OCI-LY1 (cell line): Measurements from ENCODE around the gene PHF19.

Source experiments
- H2AFZ ChIP-seq: fragments of 200-600 bp; sonication (generic), shearing (Covaris generic); 2 replicates; pipeline ENCODE4 v1.6.0; 2014; ENCODE audit warnings: antibody characterized with exemption, mild to moderate bottlenecking, low read length
- H3F3A ChIP-seq: fragments of 200-600 bp; sonication (generic), shearing (Covaris generic); 2 replicates; pipeline ENCODE4 v1.6.0; 2014; ENCODE audit warnings: mild to moderate bottlenecking, antibody characterized with exemption, low read length, moderate library complexity; ENCODE audit not compliant: insufficient read depth
- H3K27ac ChIP-seq: fragments of 200-600 bp; sonication (generic); 2 replicates; pipeline ENCODE4 v1.5.1; 2014; ENCODE audit warnings: low read length, mixed run types, mild to moderate bottlenecking, low read depth; ENCODE audit not compliant: poor library complexity, severe bottlenecking
- H3K27me3 ChIP-seq: fragments of 200-600 bp; sonication (generic); 2 replicates; pipeline ENCODE4 v1.6.0; 2014; ENCODE audit warnings: antibody characterized with exemption, mild to moderate bottlenecking, low read length, moderate library complexity; ENCODE audit not compliant: insufficient read depth
- H3K36me3 ChIP-seq: fragments of 200-600 bp; sonication (generic); 2 replicates; pipeline ENCODE4 v1.6.1; 2014; ENCODE audit warnings: mild to moderate bottlenecking, antibody characterized with exemption, low read length, moderate library complexity, mixed read lengths; ENCODE audit not compliant: insufficient read depth
- H3K4me1 ChIP-seq: fragments of 200-600 bp; sonication (generic); 2 replicates; pipeline ENCODE4 v1.5.1; 2014; ENCODE audit warnings: mild to moderate bottlenecking, low read length, moderate library complexity; ENCODE audit not compliant: insufficient read depth, severe bottlenecking
- H3K4me2 ChIP-seq: fragments of 200-600 bp; sonication (generic), shearing (Covaris generic); 2 replicates; pipeline ENCODE4 v1.6.1; 2014; ENCODE audit warnings: low read length
- H3K4me3 ChIP-seq: fragments of 200-600 bp; sonication (generic); 2 replicates; pipeline ENCODE4 v1.5.1; 2014; ENCODE audit warnings: low read length, low read depth, mild to moderate bottlenecking, mixed read lengths; ENCODE audit not compliant: poor library complexity, severe bottlenecking
- H3K79me2 ChIP-seq: fragments of 200-600 bp; shearing (Covaris generic); 2 replicates; pipeline ENCODE4 v1.6.1; 2016; ENCODE audit warnings: mixed run types, low read length, mixed read lengths; ENCODE audit not compliant: insufficient read depth
- H3K9ac ChIP-seq: fragments of 200-600 bp; sonication (generic), shearing (Covaris generic); 2 replicates; pipeline ENCODE4 v1.6.1; 2014; ENCODE audit warnings: mild to moderate bottlenecking, low read length, mixed read lengths
- H3K9me2 ChIP-seq: fragments of 200-600 bp; sonication (generic), shearing (Covaris generic); 2 replicates; pipeline ENCODE4 v1.6.1; 2014; ENCODE audit warnings: low read depth, mild to moderate bottlenecking, low read length, mixed read lengths
- H3K9me3 ChIP-seq: fragments of 200-600 bp; shearing (Covaris generic); 2 replicates; pipeline ENCODE4 v1.6.1; 2014; ENCODE audit warnings: low read length, mixed read lengths
- H4K20me1 ChIP-seq: fragments of 200-600 bp; sonication (generic), shearing (Covaris generic); 2 replicates; pipeline ENCODE4 v1.6.0; 2016; ENCODE audit warnings: mild to moderate bottlenecking, low read length; ENCODE audit not compliant: insufficient read depth
- EZH2 ChIP-seq: fragments of 200-600 bp; sonication (generic), shearing (Covaris generic); IDR thresholded peaks from 2 replicates; pipeline ENCODE4 v1.8.0; 2017; ENCODE audit warnings: borderline replicate concordance, mixed run types, mild to moderate bottlenecking, antibody characterized with exemption, low read length, moderate library complexity, mixed read lengths
- TF ChIP-seq, protein P1 (sequence below): fragments of 200-600 bp; sonication (generic), shearing (Covaris generic); IDR thresholded peaks from 2 replicates; pipeline ENCODE4 v1.5.1; 2017; ENCODE audit warnings: mild to moderate bottlenecking, antibody characterized with exemption, low read length, moderate library complexity, mixed read lengths

The PHF19 gene

DNA sequence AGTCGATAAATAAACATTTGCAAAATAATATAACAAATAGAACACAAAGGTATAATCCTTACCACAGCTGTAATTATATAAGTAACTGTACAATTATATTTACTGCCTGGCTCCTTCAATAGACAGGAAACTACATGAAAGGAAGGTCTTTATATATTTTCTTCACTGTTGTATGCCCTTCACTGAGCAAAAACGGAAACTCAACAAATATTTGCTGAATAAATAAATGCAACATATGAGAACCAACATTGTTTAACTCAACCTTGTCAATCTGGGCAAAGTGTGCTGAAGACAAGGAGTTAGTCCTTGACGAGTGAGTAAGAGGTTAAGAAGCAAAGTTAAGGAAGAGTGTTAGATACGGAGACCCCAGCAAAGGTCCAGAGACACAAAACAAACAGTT, 56.9 kb downstream of the PHF19 start:
- Histone ChIP-seq H3K9ac (no peak overlapping the region), H3K27ac (no peak overlapping the region), H3K9me3 (no peaks in the 10 kb centered on the region), H3K36me3 (peaks cover 82% of the 10 kb centered on the region), H3K4me2 (no peak overlapping the region), H3K79me2 (no peaks in the 10 kb centered on the region), H3K4me1 (no peaks in the 10 kb centered on the region), H2AFZ (no peak overlapping the region), H4K20me1 (no peaks in the 10 kb centered on the region), H3K27me3 (no peaks in the 10 kb centered on the region), H3F3A (no peaks in the 10 kb centered on the region), H3K4me3 (no peak overlapping the region), H3K9me2 (no peaks in the 10 kb centered on the region)
- no peak for TF ChIP-seq EZH2
- TF ChIP-seq, protein P1, sequence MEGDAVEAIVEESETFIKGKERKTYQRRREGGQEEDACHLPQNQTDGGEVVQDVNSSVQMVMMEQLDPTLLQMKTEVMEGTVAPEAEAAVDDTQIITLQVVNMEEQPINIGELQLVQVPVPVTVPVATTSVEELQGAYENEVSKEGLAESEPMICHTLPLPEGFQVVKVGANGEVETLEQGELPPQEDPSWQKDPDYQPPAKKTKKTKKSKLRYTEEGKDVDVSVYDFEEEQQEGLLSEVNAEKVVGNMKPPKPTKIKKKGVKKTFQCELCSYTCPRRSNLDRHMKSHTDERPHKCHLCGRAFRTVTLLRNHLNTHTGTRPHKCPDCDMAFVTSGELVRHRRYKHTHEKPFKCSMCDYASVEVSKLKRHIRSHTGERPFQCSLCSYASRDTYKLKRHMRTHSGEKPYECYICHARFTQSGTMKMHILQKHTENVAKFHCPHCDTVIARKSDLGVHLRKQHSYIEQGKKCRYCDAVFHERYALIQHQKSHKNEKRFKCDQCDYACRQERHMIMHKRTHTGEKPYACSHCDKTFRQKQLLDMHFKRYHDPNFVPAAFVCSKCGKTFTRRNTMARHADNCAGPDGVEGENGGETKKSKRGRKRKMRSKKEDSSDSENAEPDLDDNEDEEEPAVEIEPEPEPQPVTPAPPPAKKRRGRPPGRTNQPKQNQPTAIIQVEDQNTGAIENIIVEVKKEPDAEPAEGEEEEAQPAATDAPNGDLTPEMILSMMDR, result no peak

DNA sequence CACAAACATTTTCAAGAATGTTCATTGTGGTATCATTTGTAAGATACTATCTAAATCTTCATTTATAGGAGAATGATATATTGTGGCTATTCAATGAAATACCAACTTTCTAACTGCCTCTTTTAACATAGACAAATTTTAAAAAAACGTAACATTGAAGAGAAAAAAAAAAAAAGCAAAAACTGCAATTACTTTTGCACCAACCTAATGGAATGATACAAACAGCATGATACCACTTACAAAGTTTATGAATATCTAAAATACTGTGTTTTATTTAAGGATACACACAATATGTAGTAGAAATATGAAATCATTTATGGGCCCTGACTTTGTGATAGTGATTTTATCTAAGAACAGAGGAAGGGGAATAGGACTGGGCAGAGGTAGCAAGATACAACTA, 58.4 kb downstream of the PHF19 start:
- Histone ChIP-seq H3K27me3 (no peaks in the 10 kb centered on the region), H2AFZ (no peak overlapping the region), H3K4me1 (peaks cover 8% of the 10 kb centered on the region), H3K9me2 (no peaks in the 10 kb centered on the region), H3K9ac (no peak overlapping the region), H3K4me3 (no peak overlapping the region), H3F3A (no peaks in the 10 kb centered on the region), H3K4me2 (no peak overlapping the region), H3K9me3 (no peaks in the 10 kb centered on the region), H3K79me2 (no peaks in the 10 kb centered on the region), H3K27ac (no peak overlapping the region), H4K20me1 (no peaks in the 10 kb centered on the region), H3K36me3 (peaks cover 67% of the 10 kb centered on the region)
- TF ChIP-seq, protein P1, result no peak
- TF ChIP-seq EZH2, result no peak

DNA sequence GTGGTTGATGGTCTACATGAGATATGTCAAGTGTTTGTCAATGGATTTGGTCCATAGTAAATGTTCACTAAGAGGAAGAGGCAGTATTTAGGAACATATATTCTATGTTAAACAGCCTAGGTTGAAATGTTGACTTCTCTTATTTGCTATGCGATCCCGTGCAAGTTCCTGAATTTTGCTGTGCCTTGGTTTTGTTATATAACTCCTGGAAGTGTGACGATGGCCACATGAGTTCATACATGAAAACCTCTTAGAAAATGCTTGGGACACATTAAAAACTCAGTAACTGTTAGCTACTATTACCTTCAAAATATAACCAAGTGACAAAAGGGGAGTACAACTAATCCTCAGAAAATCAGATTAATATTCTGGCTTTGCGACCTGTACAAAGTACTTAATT, 61.9 kb downstream of the PHF19 start:
- Histone ChIP-seq H2AFZ (no peak overlapping the region), H3F3A (no peaks in the 10 kb centered on the region), H3K27ac (no peak overlapping the region), H4K20me1 (no peaks in the 10 kb centered on the region), H3K9ac (no peak overlapping the region), H3K4me1 (peaks cover 13% of the 10 kb centered on the region), H3K27me3 (no peaks in the 10 kb centered on the region), H3K4me3 (no peak overlapping the region), H3K4me2 (no peak overlapping the region), H3K36me3 (peaks cover 43% of the 10 kb centered on the region), H3K79me2 (no peaks in the 10 kb centered on the region), H3K9me2 (no peaks in the 10 kb centered on the region), H3K9me3 (no peaks in the 10 kb centered on the region)
- no peak for TF ChIP-seq EZH2
- TF ChIP-seq, protein P1, result no peak
